CD4-positive, alpha-beta T cell (primary cell): ENCODE results near the gene WDR13. TPM values are rescaled to one million over a fixed set of nuclear protein-coding genes. Genes with fewer than 3 reads are reported as not detected.

Source experiments
- ATAC-seq: fragments of 200-7000 bp; cut with Tn5 transposase; one replicate; pipeline ENCODE4 v1.10.0; 2022; ENCODE audit warnings: mild to moderate bottlenecking; ENCODE audit not compliant: poor library complexity
- CTCF ChIA-PET: fragments of 350-600 bp; sonication (Branson Sonifier 250); formaldehyde crosslinking; loops from one replicate; lab custom pipeline; 2021; ENCODE audit warnings: antibody characterized with exemption, inconsistent platforms; lab: Charles Lee
- POLR2A ChIA-PET: fragments of 350-600 bp; sonication (Branson Sonifier 250); formaldehyde crosslinking; loops from one replicate; lab custom pipeline; 2021; ENCODE audit warnings: antibody characterized with exemption, inconsistent platforms; lab: Charles Lee
- DNase-seq, 14 experiments: peaks; one replicate each; pipeline ENCODE4 v3.0.0-alpha.2; 2013 to 2020; ENCODE audit warnings: mixed read lengths in 2 of 14
- H3K27ac ChIP-seq, 2 donors: one replicate each; pipeline versions ENCODE4 v1.5.1 to v1.7.0; 2013; ENCODE audit warnings: low read length in 2 of 2, low read depth in 1 of 2, mild to moderate bottlenecking in 1 of 2
- H3K27me3 ChIP-seq, 2 experiments: 1 replicate in 1 of 2; 2 replicates in 1 of 2; pipeline versions ENCODE4 v1.6.1 to v1.7.0; 2013; ENCODE audit warnings: low read length in 2 of 2, control low read depth in 1 of 2, mild to moderate bottlenecking in 1 of 2, moderate library complexity in 1 of 2; ENCODE audit not compliant: insufficient read depth in 2 of 2, control insufficient read depth in 1 of 2
- H3K36me3 ChIP-seq: one replicate; pipeline ENCODE4 v1.6.1; 2013; ENCODE audit warnings: low read length, control low read depth; ENCODE audit not compliant: insufficient read depth
- H3K4me1 ChIP-seq: one replicate; pipeline ENCODE4 v1.6.1; 2013; ENCODE audit warnings: low read length, control low read depth; ENCODE audit not compliant: insufficient read depth
- H3K4me3 ChIP-seq: one replicate; pipeline ENCODE4 v1.5.1; 2013; ENCODE audit warnings: mild to moderate bottlenecking, low read length, moderate library complexity
- H3K9me3 ChIP-seq, 2 experiments: 1 replicate in 1 of 2; 2 replicates in 1 of 2; pipeline versions ENCODE4 v1.6.1 to v1.7.0; 2013; ENCODE audit warnings: low read length in 2 of 2, mild to moderate bottlenecking in 2 of 2, control low read depth in 1 of 2, moderate library complexity in 1 of 2; ENCODE audit not compliant: control insufficient read depth in 1 of 2, insufficient read depth in 1 of 2
- H3K27ac Mint-ChIP-seq: one replicate; pipeline ENCODE4 v1.8.0; 2020; ENCODE audit warnings: mixed read lengths
- H3K27me3 Mint-ChIP-seq: one replicate; pipeline ENCODE4 v1.8.0; 2021; ENCODE audit warnings: mixed read lengths
- H3K36me3 Mint-ChIP-seq: one replicate; pipeline ENCODE4 v1.8.0; 2021; ENCODE audit warnings: low read depth, mixed read lengths
- H3K4me1 Mint-ChIP-seq: one replicate; pipeline ENCODE4 v1.8.0; 2021; ENCODE audit warnings: low read depth, mixed read lengths
- H3K4me3 Mint-ChIP-seq: one replicate; pipeline ENCODE4 v1.8.0; 2020; ENCODE audit warnings: mild to moderate bottlenecking, mixed read lengths
- H3K9me3 Mint-ChIP-seq: one replicate; pipeline ENCODE4 v1.8.0; 2020; ENCODE audit warnings: mixed read lengths
- CTCF ChIP-seq: fragments of 200-600 bp; IDR thresholded peaks from one replicate; pipeline ENCODE4 v1.8.0; 2022; ENCODE audit warnings: antibody characterized with exemption, mild to moderate bottlenecking
- intact Hi-C, 2 experiments: fragments of 100-400 bp; cut with DNase I in 1 of 2; cut with micrococcal nuclease in 1 of 2; formaldehyde crosslinking; loops; one replicate each; pipeline versions ENCODE4 v1.15.1 to v1.9.0; 2023 to 2025; cut with DNase I, micrococcal nuclease
- total RNA-seq, 174 experiments: library from RNA in 2 of 174; stranded (reverse) in 2 of 174; gene quantifications; one replicate each; pipeline ENCODE4 v1.2.3 and lab custom pipeline; 2021 to 2026

Gene WDR13
- total RNA-seq, 2 experiments from 2014 or later: 37.9 to 43.4 TPM

GRCh38 chrX:48584698-48585097, 12.6 kb upstream of the WDR13 start:
- peaks cover 1% of the 10 kb centered on the region for H3K36me3 ChIP-seq
- H3K4me3 ChIP-seq: no peak overlapping the region
- TF ChIP-seq CTCF: no peak
- no peaks in the 10 kb centered on the region for H3K4me1 ChIP-seq
- Mint-ChIP-seq H3K9me3 (no peaks in the 10 kb centered on the region), H3K27me3 (no peaks in the 10 kb centered on the region), H3K4me3 (no peak overlapping the region), H3K4me1 (peaks cover 3% of the 10 kb centered on the region), H3K36me3 (peaks cover 5% of the 10 kb centered on the region), H3K27ac (no peak overlapping the region)
- H3K9me3 ChIP-seq: no peaks in the 10 kb centered on the region
- H3K27ac ChIP-seq: no peak overlapping the region
- intact Hi-C loops: no loop called here
- POLR2A ChIA-PET: no interaction called here
- CTCF ChIA-PET: no interaction called here
- ATAC-seq (no peak), DNase-seq (no peak)
- no peaks in the 10 kb centered on the region for H3K27me3 ChIP-seq

GRCh38 chrX:48589482-48590162, 7.7 kb upstream of the WDR13 start:
- ATAC-seq: no peak
- POLR2A ChIA-PET: interaction anchor here (0.8 kb wide), 1 partner anchor 15 kb away, joined by 3 read pairs; the partner anchor contains the start of gene RBM3
- H3K4me1 Mint-ChIP-seq: no peaks in the 10 kb centered on the region
- Histone ChIP-seq H3K9me3 (no peaks in the 10 kb centered on the region), H3K4me1 (no peaks in the 10 kb centered on the region), H3K27ac (no peak overlapping the region), H3K27me3 (no peaks in the 10 kb centered on the region), H3K36me3 (no peaks in the 10 kb centered on the region), H3K4me3 (no peak overlapping the region)
- H3K27ac Mint-ChIP-seq: no peak overlapping the region
- no peak overlapping the region for H3K4me3 Mint-ChIP-seq
- no peaks in the 10 kb centered on the region for H3K27me3 Mint-ChIP-seq
- no peaks in the 10 kb centered on the region for H3K36me3 Mint-ChIP-seq
- H3K9me3 Mint-ChIP-seq: no peaks in the 10 kb centered on the region
- DNase-seq: no peak
- no peak for TF ChIP-seq CTCF
- intact Hi-C loops: no loop called here
- CTCF ChIA-PET: no interaction called here

- ChIA-PET CTCF (no interaction called here), POLR2A (interaction anchor here (0.8 kb wide), 1 partner anchor 16 kb away, joined by 3 read pairs; the partner anchor contains the start of gene RBM3)
- Mint-ChIP-seq H3K36me3 (no peaks in the 10 kb centered on the region), H3K27me3 (no peaks in the 10 kb centered on the region), H3K4me1 (no peaks in the 10 kb centered on the region), H3K4me3 (no peak overlapping the region), H3K27ac (no peak overlapping the region), H3K9me3 (no peaks in the 10 kb centered on the region)
- no peak for DNase-seq
- no peak for TF ChIP-seq CTCF
- Histone ChIP-seq H3K4me3 (no peak overlapping the region), H3K4me1 (no peaks in the 10 kb centered on the region), H3K27ac (no peak overlapping the region), H3K27me3 (no peaks in the 10 kb centered on the region), H3K36me3 (no peaks in the 10 kb centered on the region), H3K9me3 (no peaks in the 10 kb centered on the region)
- no peak for ATAC-seq
- intact Hi-C loops: no loop called here
Measured at GRCh38 chrX:48590203-48591103, 6.8 kb upstream of the WDR13 start.
